Measurements from ENCODE around the gene LAMA4.

LAMA4 gene

DNA sequence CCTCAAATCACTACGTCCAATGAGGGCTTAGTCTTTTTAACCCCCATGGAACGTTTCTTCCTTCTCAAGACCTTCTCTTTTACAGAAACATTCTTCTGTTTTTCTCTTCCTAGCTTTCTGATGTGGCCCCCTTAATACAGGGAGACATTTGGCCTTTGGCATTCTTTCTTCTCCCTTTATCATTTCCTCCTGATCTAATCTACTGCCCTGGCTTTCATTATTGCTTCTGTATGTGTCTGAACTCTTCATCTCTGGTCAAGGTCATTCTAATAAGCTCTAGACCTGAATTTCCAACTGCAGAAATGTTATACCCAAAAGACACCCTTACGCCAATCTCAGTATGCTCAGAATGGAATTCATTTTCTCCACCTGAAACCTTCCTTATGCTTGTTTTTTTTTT, 18.4 kb upstream of the LAMA4 start:
- H3K18ac ChIP-seq (ENCODE audit: low read length), result no peak overlapping the region
- no peaks in the 10 kb centered on the region for H3K4me1 ChIP-seq (ENCODE audit: control insufficient read depth in 1 of 2, insufficient read depth in 2 of 2, low read length in 2 of 2)
- no peaks in the 10 kb centered on the region for H3K27me3 ChIP-seq (ENCODE audit: insufficient read depth, low read length)
- no peak overlapping the region for H2BK5ac ChIP-seq (ENCODE audit: low read depth, low read length, poor library complexity)
- no peak overlapping the region for H3K4ac ChIP-seq (ENCODE audit: low read depth, low read length)
- H3K4me3 ChIP-seq (ENCODE audit: low read depth, low read length), result no peak overlapping the region
- no peak overlapping the region for H2AFZ ChIP-seq (ENCODE audit: insufficient read depth, low read length, poor library complexity)
- no peaks in the 10 kb centered on the region for H3K9me3 ChIP-seq (ENCODE audit: insufficient read depth, low read depth, low read length)
- H3K9ac ChIP-seq (ENCODE audit: low read length), result no peak overlapping the region
- H3K79me1 ChIP-seq (ENCODE audit: low read length), result no peaks in the 10 kb centered on the region
- WGBS (ENCODE audit: extremely low coverage, insufficient coverage, insufficient read length), result no CpG with 5 or more reads among the region's 3 CpGs
- no peak overlapping the region for H3K23ac ChIP-seq (ENCODE audit: low read length)
- H3K4me2 ChIP-seq (ENCODE audit: low read length), result no peak overlapping the region
- H4K12ac ChIP-seq (ENCODE audit: low read depth, low read length), result no peak overlapping the region
- H2BK120ac ChIP-seq (ENCODE audit: insufficient read depth, low read length, poor library complexity), result no peak overlapping the region
- H2BK12ac ChIP-seq (ENCODE audit: low read length), result no peak overlapping the region
- no peak overlapping the region for H2AK5ac ChIP-seq (ENCODE audit: low read length)
- no peak overlapping the region for H3K14ac ChIP-seq (ENCODE audit: low read length)
- DNase-seq, result no peak
- no peak overlapping the region for H4K8ac ChIP-seq (ENCODE audit: low read depth, low read length)
- no peak overlapping the region for H4K91ac ChIP-seq (ENCODE audit: low read depth, low read length)
- no peaks in the 10 kb centered on the region for H3K36me3 ChIP-seq (ENCODE audit: control insufficient read depth in 1 of 2, insufficient read depth in 2 of 2, low read length in 2 of 2)
- no peak overlapping the region for H3K27ac ChIP-seq (ENCODE audit: low read depth, low read length)
- H3K79me2 ChIP-seq (ENCODE audit: control insufficient read depth, insufficient read depth, low read length, poor library complexity), result no peaks in the 10 kb centered on the region

DNA sequence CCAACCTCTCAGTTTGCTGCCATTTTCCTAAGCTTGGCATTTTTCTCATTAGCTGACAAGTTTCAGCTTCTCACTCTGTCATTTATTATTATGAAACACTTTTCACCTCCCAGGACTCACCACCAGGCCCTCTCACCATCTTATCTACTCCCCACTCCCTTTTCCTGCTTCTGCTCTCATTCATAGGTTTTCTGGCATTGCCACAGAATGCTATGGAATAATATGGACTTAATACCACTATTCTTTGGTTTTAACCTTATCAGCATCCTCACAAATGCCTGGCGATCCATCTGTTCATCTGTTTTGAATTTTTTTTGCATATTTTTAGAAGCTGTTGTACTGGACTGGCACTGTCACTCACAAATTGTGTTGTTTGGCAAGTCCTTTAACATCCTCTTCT, 16.4 kb upstream of the LAMA4 start:
- no peak overlapping the region for H4K12ac ChIP-seq (ENCODE audit: low read depth, low read length)
- H3K23ac ChIP-seq (ENCODE audit: low read length), result no peak overlapping the region
- WGBS (ENCODE audit: extremely low coverage, insufficient coverage, insufficient read length), result no CpG with 5 or more reads among the region's 1 CpG
- no peak overlapping the region for H3K27ac ChIP-seq (ENCODE audit: low read depth, low read length)
- H3K9ac ChIP-seq (ENCODE audit: low read length), result no peak overlapping the region
- H3K4me3 ChIP-seq (ENCODE audit: low read depth, low read length), result no peak overlapping the region
- H2AFZ ChIP-seq (ENCODE audit: insufficient read depth, low read length, poor library complexity), result no peak overlapping the region
- no peaks in the 10 kb centered on the region for H3K79me1 ChIP-seq (ENCODE audit: low read length)
- no peaks in the 10 kb centered on the region for H3K27me3 ChIP-seq (ENCODE audit: insufficient read depth, low read length)
- no peaks in the 10 kb centered on the region for H3K9me3 ChIP-seq (ENCODE audit: insufficient read depth, low read depth, low read length)
- no peaks in the 10 kb centered on the region for H3K79me2 ChIP-seq (ENCODE audit: control insufficient read depth, insufficient read depth, low read length, poor library complexity)
- H4K8ac ChIP-seq (ENCODE audit: low read depth, low read length), result no peak overlapping the region
- no peak overlapping the region for H3K4me2 ChIP-seq (ENCODE audit: low read length)
- no peak overlapping the region for H3K18ac ChIP-seq (ENCODE audit: low read length)
- H2AK5ac ChIP-seq (ENCODE audit: low read length), result no peak overlapping the region
- no peak overlapping the region for H3K14ac ChIP-seq (ENCODE audit: low read length)
- no peaks in the 10 kb centered on the region for H3K36me3 ChIP-seq (ENCODE audit: control insufficient read depth in 1 of 2, insufficient read depth in 2 of 2, low read length in 2 of 2)
- H3K4me1 ChIP-seq (ENCODE audit: control insufficient read depth in 1 of 2, insufficient read depth in 2 of 2, low read length in 2 of 2), result no peaks in the 10 kb centered on the region
- H3K4ac ChIP-seq (ENCODE audit: low read depth, low read length), result no peak overlapping the region
- peak in 1 of 2 donors; percentile 53 for DNase-seq
- no peak overlapping the region for H4K91ac ChIP-seq (ENCODE audit: low read depth, low read length)
- no peak overlapping the region for H2BK120ac ChIP-seq (ENCODE audit: insufficient read depth, low read length, poor library complexity)
- no peak overlapping the region for H2BK12ac ChIP-seq (ENCODE audit: low read length)
- no peak overlapping the region for H2BK5ac ChIP-seq (ENCODE audit: low read depth, low read length, poor library complexity)

- no peak overlapping the region for H3K18ac ChIP-seq (ENCODE audit: low read length)
- H2BK120ac ChIP-seq (ENCODE audit: insufficient read depth, low read length, poor library complexity), result no peak overlapping the region
- no peak overlapping the region for H3K4ac ChIP-seq (ENCODE audit: low read depth, low read length)
- WGBS (ENCODE audit: extremely low coverage, insufficient coverage, insufficient read length), result no CpG with 5 or more reads among the region's 3 CpGs
- no peak overlapping the region for H4K91ac ChIP-seq (ENCODE audit: low read depth, low read length)
- H3K4me3 ChIP-seq (ENCODE audit: low read depth, low read length), result no peak overlapping the region
- H3K14ac ChIP-seq (ENCODE audit: low read length), result no peak overlapping the region
- no peak overlapping the region for H2BK5ac ChIP-seq (ENCODE audit: low read depth, low read length, poor library complexity)
- no peak for DNase-seq
- no peak overlapping the region for H3K27ac ChIP-seq (ENCODE audit: low read depth, low read length)
- no peak overlapping the region for H2AK5ac ChIP-seq (ENCODE audit: low read length)
- H4K12ac ChIP-seq (ENCODE audit: low read depth, low read length), result no peak overlapping the region
- H2BK12ac ChIP-seq (ENCODE audit: low read length), result no peak overlapping the region
- H3K9ac ChIP-seq (ENCODE audit: low read length), result no peak overlapping the region
- no peak overlapping the region for H4K8ac ChIP-seq (ENCODE audit: low read depth, low read length)
- H3K4me2 ChIP-seq (ENCODE audit: low read length), result no peak overlapping the region
- no peaks in the 10 kb centered on the region for H3K79me1 ChIP-seq (ENCODE audit: low read length)
- no peaks in the 10 kb centered on the region for H3K36me3 ChIP-seq (ENCODE audit: control insufficient read depth in 1 of 2, insufficient read depth in 2 of 2, low read length in 2 of 2)
- no peaks in the 10 kb centered on the region for H3K4me1 ChIP-seq (ENCODE audit: control insufficient read depth in 1 of 2, insufficient read depth in 2 of 2, low read length in 2 of 2)
- no peak overlapping the region for H2AFZ ChIP-seq (ENCODE audit: insufficient read depth, low read length, poor library complexity)
- H3K9me3 ChIP-seq (ENCODE audit: insufficient read depth, low read depth, low read length), result no peaks in the 10 kb centered on the region
- no peaks in the 10 kb centered on the region for H3K79me2 ChIP-seq (ENCODE audit: control insufficient read depth, insufficient read depth, low read length, poor library complexity)
- no peaks in the 10 kb centered on the region for H3K27me3 ChIP-seq (ENCODE audit: insufficient read depth, low read length)
- no peak overlapping the region for H3K23ac ChIP-seq (ENCODE audit: low read length)
Observed at GRCh38 chr6:112269979-112270566, 15.7 kb upstream of the LAMA4 start.

GRCh38 chr6:112269114-112269513, 14.7 kb upstream of the LAMA4 start:
- no peak overlapping the region for H3K27ac ChIP-seq (ENCODE audit: low read depth, low read length)
- H3K9me3 ChIP-seq (ENCODE audit: insufficient read depth, low read depth, low read length), result no peaks in the 10 kb centered on the region
- no peaks in the 10 kb centered on the region for H3K79me1 ChIP-seq (ENCODE audit: low read length)
- no peak overlapping the region for H3K14ac ChIP-seq (ENCODE audit: low read length)
- no peak overlapping the region for H4K91ac ChIP-seq (ENCODE audit: low read depth, low read length)
- H3K23ac ChIP-seq (ENCODE audit: low read length), result no peak overlapping the region
- no peak for DNase-seq
- no peak overlapping the region for H3K4ac ChIP-seq (ENCODE audit: low read depth, low read length)
- no peak overlapping the region for H4K8ac ChIP-seq (ENCODE audit: low read depth, low read length)
- no peak overlapping the region for H2AK5ac ChIP-seq (ENCODE audit: low read length)
- no peak overlapping the region for H3K4me3 ChIP-seq (ENCODE audit: low read depth, low read length)
- no peak overlapping the region for H3K9ac ChIP-seq (ENCODE audit: low read length)
- no CpG with 5 or more reads among the region's 5 CpGs for WGBS (ENCODE audit: extremely low coverage, insufficient coverage, insufficient read length)
- H3K18ac ChIP-seq (ENCODE audit: low read length), result no peak overlapping the region
- H3K4me1 ChIP-seq (ENCODE audit: control insufficient read depth in 1 of 2, insufficient read depth in 2 of 2, low read length in 2 of 2), result no peaks in the 10 kb centered on the region
- H3K36me3 ChIP-seq (ENCODE audit: control insufficient read depth in 1 of 2, insufficient read depth in 2 of 2, low read length in 2 of 2), result no peaks in the 10 kb centered on the region
- H2BK5ac ChIP-seq (ENCODE audit: low read depth, low read length, poor library complexity), result no peak overlapping the region
- no peak overlapping the region for H3K4me2 ChIP-seq (ENCODE audit: low read length)
- no peak overlapping the region for H2BK12ac ChIP-seq (ENCODE audit: low read length)
- H3K27me3 ChIP-seq (ENCODE audit: insufficient read depth, low read length), result no peaks in the 10 kb centered on the region
- H3K79me2 ChIP-seq (ENCODE audit: control insufficient read depth, insufficient read depth, low read length, poor library complexity), result no peaks in the 10 kb centered on the region
- no peak overlapping the region for H2BK120ac ChIP-seq (ENCODE audit: insufficient read depth, low read length, poor library complexity)
- no peak overlapping the region for H2AFZ ChIP-seq (ENCODE audit: insufficient read depth, low read length, poor library complexity)
- H4K12ac ChIP-seq (ENCODE audit: low read depth, low read length), result no peak overlapping the region
